GM23338 (cell line): ENCODE data around the gene ZNF555. TPM values are rescaled to one million over a fixed set of nuclear protein-coding genes. Genes with fewer than 3 reads are reported as not detected.

Experiments
- ATAC-seq: fragments of 200-7000 bp; cut with Tn5 transposase; 3 replicates; pipeline ENCODE4 v1.9.1; 2020
- DNase-seq: peaks from one replicate; pipeline ENCODE4 v3.0.0-alpha.2; 2015; ENCODE audit warnings: low spot score
- H2AFZ ChIP-seq: fragments of 200-600 bp; sonication (generic); 2 replicates; pipeline ENCODE4 v1.8.0; 2016; ENCODE audit warnings: antibody characterized with exemption, mild to moderate bottlenecking, moderate library complexity
- H3F3A ChIP-seq: fragments of 200-600 bp; sonication (generic); replicated peaks from 2 replicates; pipeline ENCODE4 v1.8.0; 2017; ENCODE audit warnings: antibody characterized with exemption, mixed run types, low read depth
- H3K27ac ChIP-seq: fragments of 200-600 bp; sonication (generic); 2 replicates; pipeline ENCODE4 v1.6.1; 2016; ENCODE audit warnings: low read depth
- H3K27me3 ChIP-seq: fragments of 200-600 bp; sonication (generic); 2 replicates; pipeline ENCODE4 v1.8.0; 2016; ENCODE audit warnings: mild to moderate bottlenecking, mixed run types, moderate library complexity; ENCODE audit not compliant: insufficient read depth
- H3K36me3 ChIP-seq: fragments of 200-600 bp; sonication (generic); 2 replicates; pipeline ENCODE4 v1.8.0; 2016; ENCODE audit warnings: mild to moderate bottlenecking; ENCODE audit not compliant: insufficient read depth
- H3K4me1 ChIP-seq: fragments of 200-600 bp; sonication (generic); 2 replicates; pipeline ENCODE4 v1.8.0; 2016; ENCODE audit warnings: mild to moderate bottlenecking, moderate library complexity; ENCODE audit not compliant: insufficient read depth
- H3K4me2 ChIP-seq: fragments of 200-600 bp; sonication (generic); 2 replicates; pipeline ENCODE4 v1.7.1; 2017; ENCODE audit warnings: mixed run types
- H3K4me3 ChIP-seq: fragments of 200-600 bp; sonication (generic); 2 replicates; pipeline ENCODE4 v1.6.1; 2016; ENCODE audit warnings: mixed run types
- H3K79me2 ChIP-seq: fragments of 200-600 bp; sonication (generic); replicated peaks from 2 replicates; pipeline ENCODE4 v1.8.0; 2017; ENCODE audit warnings: mild to moderate bottlenecking; ENCODE audit not compliant: insufficient read depth
- H3K9me2 ChIP-seq: fragments of 200-600 bp; sonication (generic); 2 replicates; pipeline ENCODE4 v1.8.0; 2017; ENCODE audit not compliant: insufficient read depth
- H4K20me1 ChIP-seq: fragments of 200-600 bp; sonication (generic); replicated peaks from 2 replicates; pipeline ENCODE4 v1.8.0; 2017; ENCODE audit warnings: mild to moderate bottlenecking; ENCODE audit not compliant: insufficient read depth
- H3K27ac Mint-ChIP-seq: 2 replicates; pipeline ENCODE4 v1.8.0; 2020; ENCODE audit warnings: inconsistent platforms, mild to moderate bottlenecking, moderate library complexity, mixed read lengths
- H3K27me3 Mint-ChIP-seq: 3 replicates; pipeline ENCODE4 v1.8.0; 2022; ENCODE audit warnings: low read depth, mild to moderate bottlenecking, moderate library complexity, mixed read lengths, inconsistent platforms; ENCODE audit not compliant: insufficient read depth, poor library complexity
- H3K36me3 Mint-ChIP-seq: 3 replicates; pipeline ENCODE4 v1.8.0; 2021; ENCODE audit warnings: low read depth, mild to moderate bottlenecking, inconsistent platforms, moderate library complexity, mixed read lengths
- H3K4me1 Mint-ChIP-seq: 3 replicates; pipeline ENCODE4 v1.8.0; 2020; ENCODE audit warnings: mild to moderate bottlenecking, inconsistent platforms, mixed read lengths
- H3K4me3 Mint-ChIP-seq: 3 replicates; pipeline ENCODE4 v1.8.0; 2021; ENCODE audit warnings: moderate library complexity, mild to moderate bottlenecking, inconsistent platforms, mixed read lengths
- H3K9me3 Mint-ChIP-seq: 3 replicates; pipeline ENCODE4 v1.8.0; 2020; ENCODE audit warnings: moderate library complexity, mild to moderate bottlenecking, inconsistent platforms, mixed read lengths
- CREB1 ChIP-seq: fragments of 250-450 bp; sonication (Bioruptor Pico); IDR thresholded peaks from 2 replicates; pipeline ENCODE4 v1.5.0; 2020; ENCODE audit warnings: low read depth, mild to moderate bottlenecking, moderate library complexity
- EZH2 ChIP-seq: fragments of 200-600 bp; sonication (generic); IDR thresholded peaks from one replicate; pipeline ENCODE4 v1.8.0; 2017; ENCODE audit warnings: antibody characterized with exemption, mild to moderate bottlenecking, low read depth; ENCODE audit not compliant: unreplicated experiment
- EZH2phosphoT487 ChIP-seq: fragments of 200-600 bp; sonication (generic); IDR thresholded peaks from one replicate; pipeline ENCODE4 v1.8.1; 2018; ENCODE audit warnings: antibody characterized with exemption; ENCODE audit not compliant: unreplicated experiment
- JUNB ChIP-seq: IDR thresholded peaks from one replicate; pipeline ENCODE4 v1.6.1; 2016; ENCODE audit warnings: antibody characterized with exemption; ENCODE audit not compliant: unreplicated experiment
- NANOG ChIP-seq: IDR thresholded peaks from 2 replicates; pipeline ENCODE4 v1.6.1; 2016; ENCODE audit warnings: antibody characterized with exemption, borderline replicate concordance
- POLR2AphosphoS5 ChIP-seq: IDR thresholded peaks from 2 replicates; pipeline ENCODE4 v1.6.1; 2016; ENCODE audit warnings: antibody characterized with exemption, low read depth
- STAT1 ChIP-seq: IDR thresholded peaks from one replicate; pipeline ENCODE4 v1.6.1; 2016; ENCODE audit warnings: antibody characterized with exemption; ENCODE audit not compliant: unreplicated experiment
- ZNF114 ChIP-seq: fragments of 250-450 bp; sonication (Bioruptor Pico); IDR thresholded peaks from 2 replicates; pipeline ENCODE4 v1.5.0; 2020; ENCODE audit warnings: mild to moderate bottlenecking, moderate library complexity
- ZNF331 ChIP-seq: fragments of 250-450 bp; sonication (Bioruptor Pico); IDR thresholded peaks from 2 replicates; pipeline ENCODE4 v1.5.0; 2020; ENCODE audit warnings: low read depth, mild to moderate bottlenecking, moderate library complexity
- polyA plus RNA-seq: library from polyadenylated mRNA; unstranded; fragments of >200 nt; fragmentation: Nextera tagmentation; extraction: Ambion mirVana; gene quantifications from 2 replicates; pipeline ENCODE4 v1.2.1, GENCODE V29; 2016
- total RNA-seq: library from RNA; depleted of rRNA; stranded (reverse); fragments of >200 nt; shearing (Covaris generic); gene quantifications from 2 replicates; pipeline ENCODE4 v1.2.3, GENCODE V29; 2014
- TF ChIP-seq, protein P1 (sequence below): IDR thresholded peaks from one replicate; pipeline ENCODE4 v1.6.1; 2018; ENCODE audit warnings: antibody characterized with exemption; ENCODE audit not compliant: unreplicated experiment
- TF ChIP-seq, protein P2 (sequence below): IDR thresholded peaks from 2 replicates; pipeline ENCODE4 v1.6.1; 2016; ENCODE audit warnings: antibody characterized with exemption
- TF ChIP-seq, protein P3 (sequence below), 2 experiments: fragments of 200-600 bp in 1 of 2; sonication (generic) in 1 of 2; conservative IDR thresholded peaks; 2 replicates each; pipeline versions ENCODE4 v1.5.1 to v1.6.1; 2016 to 2017; ENCODE audit warnings: antibody characterized with exemption in 2 of 2, low read depth in 2 of 2, mild to moderate bottlenecking in 2 of 2, moderate library complexity in 1 of 2
- TF ChIP-seq, protein P4 (sequence below): fragments of 250-450 bp; sonication (Bioruptor Pico); IDR thresholded peaks from 2 replicates; pipeline ENCODE4 v1.5.0; 2020; ENCODE audit warnings: mild to moderate bottlenecking, moderate library complexity

The ZNF555 gene
- total and polyA plus RNA-seq, 2 experiments from 2014 or later: 3.5 to 7.5 TPM

DNA sequence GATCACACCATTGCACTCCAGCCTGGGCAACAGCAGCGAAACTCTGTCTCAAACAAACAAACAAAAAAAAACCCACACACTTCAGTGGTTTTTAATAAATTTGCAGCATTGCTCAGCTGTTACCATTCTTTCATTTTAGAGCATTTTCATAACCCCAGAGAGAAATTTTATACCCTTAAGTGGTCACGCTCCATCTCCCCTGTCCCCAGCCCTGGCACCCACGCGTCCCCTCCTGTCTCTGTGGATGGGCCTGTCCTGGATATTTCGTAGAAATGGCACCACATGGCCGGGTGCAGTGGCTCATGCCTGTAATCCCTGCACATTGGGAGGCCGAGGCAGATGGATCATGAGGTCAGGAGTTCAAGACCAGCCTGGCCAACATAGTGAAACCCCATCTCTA lies 48.1 kb upstream of the ZNF555 start:
- no peak overlapping the region for H3K27ac Mint-ChIP-seq
- H3K27me3 ChIP-seq: no peaks in the 10 kb centered on the region
- no peak for DNase-seq
- peaks cover 6% of the 10 kb centered on the region; the same call in 1 of the 3 replicates for H3K4me1 Mint-ChIP-seq
- H3K27ac ChIP-seq: no peak overlapping the region
- no peaks in the 10 kb centered on the region for H3K9me3 Mint-ChIP-seq
- H3K4me2 ChIP-seq: no peak overlapping the region
- no peaks in the 10 kb centered on the region for H3K4me1 ChIP-seq
- H3K9me2 ChIP-seq: no peaks in the 10 kb centered on the region
- H4K20me1 ChIP-seq: peaks cover 16% of the 10 kb centered on the region; the same call in 1 of the 2 replicates
- no peak for ATAC-seq
- peaks cover 16% of the 10 kb centered on the region for H3K27me3 Mint-ChIP-seq
- H3K36me3 Mint-ChIP-seq: peaks cover 69% of the 10 kb centered on the region
- H3F3A ChIP-seq: no peaks in the 10 kb centered on the region
- H3K79me2 ChIP-seq: peaks cover 29% of the 10 kb centered on the region
- H3K4me3 ChIP-seq: no peak overlapping the region
- H3K4me3 Mint-ChIP-seq: no peak overlapping the region
- TF ChIP-seq, protein P1, sequence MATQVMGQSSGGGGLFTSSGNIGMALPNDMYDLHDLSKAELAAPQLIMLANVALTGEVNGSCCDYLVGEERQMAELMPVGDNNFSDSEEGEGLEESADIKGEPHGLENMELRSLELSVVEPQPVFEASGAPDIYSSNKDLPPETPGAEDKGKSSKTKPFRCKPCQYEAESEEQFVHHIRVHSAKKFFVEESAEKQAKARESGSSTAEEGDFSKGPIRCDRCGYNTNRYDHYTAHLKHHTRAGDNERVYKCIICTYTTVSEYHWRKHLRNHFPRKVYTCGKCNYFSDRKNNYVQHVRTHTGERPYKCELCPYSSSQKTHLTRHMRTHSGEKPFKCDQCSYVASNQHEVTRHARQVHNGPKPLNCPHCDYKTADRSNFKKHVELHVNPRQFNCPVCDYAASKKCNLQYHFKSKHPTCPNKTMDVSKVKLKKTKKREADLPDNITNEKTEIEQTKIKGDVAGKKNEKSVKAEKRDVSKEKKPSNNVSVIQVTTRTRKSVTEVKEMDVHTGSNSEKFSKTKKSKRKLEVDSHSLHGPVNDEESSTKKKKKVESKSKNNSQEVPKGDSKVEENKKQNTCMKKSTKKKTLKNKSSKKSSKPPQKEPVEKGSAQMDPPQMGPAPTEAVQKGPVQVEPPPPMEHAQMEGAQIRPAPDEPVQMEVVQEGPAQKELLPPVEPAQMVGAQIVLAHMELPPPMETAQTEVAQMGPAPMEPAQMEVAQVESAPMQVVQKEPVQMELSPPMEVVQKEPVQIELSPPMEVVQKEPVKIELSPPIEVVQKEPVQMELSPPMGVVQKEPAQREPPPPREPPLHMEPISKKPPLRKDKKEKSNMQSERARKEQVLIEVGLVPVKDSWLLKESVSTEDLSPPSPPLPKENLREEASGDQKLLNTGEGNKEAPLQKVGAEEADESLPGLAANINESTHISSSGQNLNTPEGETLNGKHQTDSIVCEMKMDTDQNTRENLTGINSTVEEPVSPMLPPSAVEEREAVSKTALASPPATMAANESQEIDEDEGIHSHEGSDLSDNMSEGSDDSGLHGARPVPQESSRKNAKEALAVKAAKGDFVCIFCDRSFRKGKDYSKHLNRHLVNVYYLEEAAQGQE: no peak
- TF ChIP-seq, protein P2, sequence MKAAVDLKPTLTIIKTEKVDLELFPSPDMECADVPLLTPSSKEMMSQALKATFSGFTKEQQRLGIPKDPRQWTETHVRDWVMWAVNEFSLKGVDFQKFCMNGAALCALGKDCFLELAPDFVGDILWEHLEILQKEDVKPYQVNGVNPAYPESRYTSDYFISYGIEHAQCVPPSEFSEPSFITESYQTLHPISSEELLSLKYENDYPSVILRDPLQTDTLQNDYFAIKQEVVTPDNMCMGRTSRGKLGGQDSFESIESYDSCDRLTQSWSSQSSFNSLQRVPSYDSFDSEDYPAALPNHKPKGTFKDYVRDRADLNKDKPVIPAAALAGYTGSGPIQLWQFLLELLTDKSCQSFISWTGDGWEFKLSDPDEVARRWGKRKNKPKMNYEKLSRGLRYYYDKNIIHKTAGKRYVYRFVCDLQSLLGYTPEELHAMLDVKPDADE: no peak
- TF ChIP-seq NANOG (no peak), JUNB (no peak), POLR2AphosphoS5 (no peak), ZNF331 (CRISPR knock-in tag) (no peak), EZH2phosphoT487 (no peak), STAT1 (no peak), ZNF114 (no peak), CREB1 (CRISPR knock-in tag) (no peak), EZH2 (no peak)
- TF ChIP-seq, protein P3, sequence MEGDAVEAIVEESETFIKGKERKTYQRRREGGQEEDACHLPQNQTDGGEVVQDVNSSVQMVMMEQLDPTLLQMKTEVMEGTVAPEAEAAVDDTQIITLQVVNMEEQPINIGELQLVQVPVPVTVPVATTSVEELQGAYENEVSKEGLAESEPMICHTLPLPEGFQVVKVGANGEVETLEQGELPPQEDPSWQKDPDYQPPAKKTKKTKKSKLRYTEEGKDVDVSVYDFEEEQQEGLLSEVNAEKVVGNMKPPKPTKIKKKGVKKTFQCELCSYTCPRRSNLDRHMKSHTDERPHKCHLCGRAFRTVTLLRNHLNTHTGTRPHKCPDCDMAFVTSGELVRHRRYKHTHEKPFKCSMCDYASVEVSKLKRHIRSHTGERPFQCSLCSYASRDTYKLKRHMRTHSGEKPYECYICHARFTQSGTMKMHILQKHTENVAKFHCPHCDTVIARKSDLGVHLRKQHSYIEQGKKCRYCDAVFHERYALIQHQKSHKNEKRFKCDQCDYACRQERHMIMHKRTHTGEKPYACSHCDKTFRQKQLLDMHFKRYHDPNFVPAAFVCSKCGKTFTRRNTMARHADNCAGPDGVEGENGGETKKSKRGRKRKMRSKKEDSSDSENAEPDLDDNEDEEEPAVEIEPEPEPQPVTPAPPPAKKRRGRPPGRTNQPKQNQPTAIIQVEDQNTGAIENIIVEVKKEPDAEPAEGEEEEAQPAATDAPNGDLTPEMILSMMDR (conservative IDR thresholded peaks at IDR 0.05; ENCODE audit: low read depth in 2 of 2): no peak
- TF ChIP-seq, protein P4, sequence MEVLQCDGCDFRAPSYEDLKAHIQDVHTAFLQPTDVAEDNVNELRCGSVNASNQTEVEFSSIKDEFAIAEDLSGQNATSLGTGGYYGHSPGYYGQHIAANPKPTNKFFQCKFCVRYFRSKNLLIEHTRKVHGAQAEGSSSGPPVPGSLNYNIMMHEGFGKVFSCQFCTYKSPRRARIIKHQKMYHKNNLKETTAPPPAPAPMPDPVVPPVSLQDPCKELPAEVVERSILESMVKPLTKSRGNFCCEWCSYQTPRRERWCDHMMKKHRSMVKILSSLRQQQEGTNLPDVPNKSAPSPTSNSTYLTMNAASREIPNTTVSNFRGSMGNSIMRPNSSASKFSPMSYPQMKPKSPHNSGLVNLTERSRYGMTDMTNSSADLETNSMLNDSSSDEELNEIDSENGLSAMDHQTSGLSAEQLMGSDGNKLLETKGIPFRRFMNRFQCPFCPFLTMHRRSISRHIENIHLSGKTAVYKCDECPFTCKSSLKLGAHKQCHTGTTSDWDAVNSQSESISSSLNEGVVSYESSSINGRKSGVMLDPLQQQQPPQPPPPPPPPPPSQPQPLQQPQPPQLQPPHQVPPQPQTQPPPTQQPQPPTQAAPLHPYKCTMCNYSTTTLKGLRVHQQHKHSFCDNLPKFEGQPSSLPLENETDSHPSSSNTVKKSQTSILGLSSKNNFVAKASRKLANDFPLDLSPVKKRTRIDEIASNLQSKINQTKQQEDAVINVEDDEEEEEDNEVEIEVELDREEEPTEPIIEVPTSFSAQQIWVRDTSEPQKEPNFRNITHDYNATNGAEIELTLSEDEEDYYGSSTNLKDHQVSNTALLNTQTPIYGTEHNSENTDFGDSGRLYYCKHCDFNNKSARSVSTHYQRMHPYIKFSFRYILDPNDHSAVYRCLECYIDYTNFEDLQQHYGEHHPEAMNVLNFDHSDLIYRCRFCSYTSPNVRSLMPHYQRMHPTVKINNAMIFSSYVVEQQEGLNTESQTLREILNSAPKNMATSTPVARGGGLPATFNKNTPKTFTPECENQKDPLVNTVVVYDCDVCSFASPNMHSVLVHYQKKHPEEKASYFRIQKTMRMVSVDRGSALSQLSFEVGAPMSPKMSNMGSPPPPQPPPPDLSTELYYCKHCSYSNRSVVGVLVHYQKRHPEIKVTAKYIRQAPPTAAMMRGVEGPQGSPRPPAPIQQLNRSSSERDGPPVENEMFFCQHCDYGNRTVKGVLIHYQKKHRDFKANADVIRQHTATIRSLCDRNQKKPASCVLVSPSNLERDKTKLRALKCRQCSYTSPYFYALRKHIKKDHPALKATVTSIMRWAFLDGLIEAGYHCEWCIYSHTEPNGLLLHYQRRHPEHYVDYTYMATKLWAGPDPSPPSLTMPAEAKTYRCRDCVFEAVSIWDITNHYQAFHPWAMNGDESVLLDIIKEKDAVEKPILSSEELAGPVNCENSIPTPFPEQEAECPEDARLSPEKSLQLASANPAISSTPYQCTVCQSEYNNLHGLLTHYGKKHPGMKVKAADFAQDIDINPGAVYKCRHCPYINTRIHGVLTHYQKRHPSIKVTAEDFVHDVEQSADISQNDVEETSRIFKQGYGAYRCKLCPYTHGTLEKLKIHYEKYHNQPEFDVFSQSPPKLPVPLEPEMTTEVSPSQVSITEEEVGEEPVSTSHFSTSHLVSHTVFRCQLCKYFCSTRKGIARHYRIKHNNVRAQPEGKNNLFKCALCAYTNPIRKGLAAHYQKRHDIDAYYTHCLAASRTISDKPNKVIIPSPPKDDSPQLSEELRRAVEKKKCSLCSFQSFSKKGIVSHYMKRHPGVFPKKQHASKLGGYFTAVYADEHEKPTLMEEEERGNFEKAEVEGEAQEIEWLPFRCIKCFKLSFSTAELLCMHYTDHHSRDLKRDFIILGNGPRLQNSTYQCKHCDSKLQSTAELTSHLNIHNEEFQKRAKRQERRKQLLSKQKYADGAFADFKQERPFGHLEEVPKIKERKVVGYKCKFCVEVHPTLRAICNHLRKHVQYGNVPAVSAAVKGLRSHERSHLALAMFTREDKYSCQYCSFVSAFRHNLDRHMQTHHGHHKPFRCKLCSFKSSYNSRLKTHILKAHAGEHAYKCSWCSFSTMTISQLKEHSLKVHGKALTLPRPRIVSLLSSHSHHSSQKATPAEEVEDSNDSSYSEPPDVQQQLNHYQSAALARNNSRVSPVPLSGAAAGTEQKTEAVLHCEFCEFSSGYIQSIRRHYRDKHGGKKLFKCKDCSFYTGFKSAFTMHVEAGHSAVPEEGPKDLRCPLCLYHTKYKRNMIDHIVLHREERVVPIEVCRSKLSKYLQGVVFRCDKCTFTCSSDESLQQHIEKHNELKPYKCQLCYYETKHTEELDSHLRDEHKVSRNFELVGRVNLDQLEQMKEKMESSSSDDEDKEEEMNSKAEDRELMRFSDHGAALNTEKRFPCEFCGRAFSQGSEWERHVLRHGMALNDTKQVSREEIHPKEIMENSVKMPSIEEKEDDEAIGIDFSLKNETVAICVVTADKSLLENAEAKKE (CRISPR knock-in tag): no peak
- H2AFZ ChIP-seq: no peak overlapping the region
- peaks cover 11% of the 10 kb centered on the region for H3K36me3 ChIP-seq
